ENCODE measurements around the gene PTGFRN. TPM values are rescaled to one million over a fixed set of nuclear protein-coding genes. Genes with fewer than 3 reads are reported as not detected.
"Not testable (repeated sequence)": the region's sequence is repeated elsewhere in the genome, so short reads cannot be mapped to it uniquely, and the experiment has no call there.

PTGFRN gene
- total RNA-seq = 100 to 1,000 TPM in 1 of 2 donors, 10 to 100 TPM in 1; 99.4 to 153 TPM
- long read RNA-seq, donor 1, full-length matches to known transcripts = 6 of 26 reads
- long read RNA-seq, donor 1, partial matches to known transcripts = 6 of 26 reads
- long read RNA-seq, donor 1, other reads (novel, unspliced or antisense) = 14 of 26 reads
- long read RNA-seq, donor 2, full-length matches to known transcripts = 1 of 22 reads
- long read RNA-seq, donor 2, partial matches to known transcripts = 8 of 22 reads
- long read RNA-seq, donor 2, other reads (novel, unspliced or antisense) = 13 of 22 reads

- intact Hi-C loops (cut with DNase I) = loop anchor here in 1 of 2 donors (5.0 to 10.0 kb wide), 2 partner anchors 43 to 55 kb away; no protein-coding TSS in a partner anchor
- peak; percentile 93 for DNase-seq (ENCODE audit: low spot score)
Observed at GRCh38 chr1:116909512-116910378, at the start of gene PTGFRN. Gene PTGFRN, plus strand, starts transcription at chr1:116909916. Its CDS starts 288 bp downstream, at chr1:116910204.

- DNase-seq (ENCODE audit: low spot score); intact Hi-C loops (cut with DNase I): not testable (repeated sequence)
Observed at GRCh38 chr1:116860167-116860566, 49.5 kb upstream of the PTGFRN start.

GRCh38 chr1:116861137-116861536, 48.6 kb upstream of the PTGFRN start:
- DNase-seq (ENCODE audit: low spot score) = no peak
- intact Hi-C loops (cut with DNase I) = no loop called here

- intact Hi-C loops (cut with DNase I); DNase-seq (ENCODE audit: low spot score): not testable (repeated sequence)
Observed at GRCh38 chr1:116863031-116863430, 46.7 kb upstream of the PTGFRN start.

- intact Hi-C loops (cut with DNase I); DNase-seq (ENCODE audit: low spot score): not testable (repeated sequence)
Observed at GRCh38 chr1:116866478-116866877, 43.2 kb upstream of the PTGFRN start.

GRCh38 chr1:116868385-116868784, 41.3 kb upstream of the PTGFRN start:
- intact Hi-C loops (cut with DNase I) = no loop called here
- no peak for DNase-seq (ENCODE audit: low spot score)

- DNase-seq (ENCODE audit: low spot score) = no peak
- intact Hi-C loops (cut with DNase I) = loop anchor here (1.0 to 10.0 kb wide), 2 partner anchors 39 to 115 kb away; no protein-coding TSS in a partner anchor
Observed at GRCh38 chr1:116869611-116870010, 40.1 kb upstream of the PTGFRN start.

GRCh38 chr1:116870300-116870699, 39.4 kb upstream of the PTGFRN start:
- intact Hi-C loops (cut with DNase I) = loop anchor here (1.0 to 10.0 kb wide), 2 partner anchors 38 to 115 kb away; no protein-coding TSS in a partner anchor
- DNase-seq (ENCODE audit: low spot score) = no peak

GRCh38 chr1:116871779-116872146, 38.0 kb upstream of the PTGFRN start:
- intact Hi-C loops (cut with DNase I) = loop anchor here in 1 of 2 donors (10.0 kb wide), 1 partner anchor 113 kb away; no protein-coding TSS in a partner anchor
- DNase-seq (ENCODE audit: low spot score) = no peak

- intact Hi-C loops (cut with DNase I) = loop anchor here in 1 of 2 donors (10.0 kb wide), 1 partner anchor 111 kb away; no protein-coding TSS in a partner anchor
- no peak for DNase-seq (ENCODE audit: low spot score)
Observed at GRCh38 chr1:116873680-116874271, 35.9 kb upstream of the PTGFRN start.

- intact Hi-C loops (cut with DNase I) = loop anchor here in 1 of 2 donors (10.0 kb wide), 1 partner anchor 110 kb away; no protein-coding TSS in a partner anchor
- DNase-seq (ENCODE audit: low spot score) = no peak
Observed at GRCh38 chr1:116874733-116875249, 34.9 kb upstream of the PTGFRN start.

GRCh38 chr1:116875391-116875790, 34.3 kb upstream of the PTGFRN start:
- intact Hi-C loops (cut with DNase I) = loop anchor here in 1 of 2 donors (10.0 kb wide), 1 partner anchor 109 kb away; no protein-coding TSS in a partner anchor
- DNase-seq (ENCODE audit: low spot score) = no peak

- DNase-seq (ENCODE audit: low spot score) = not testable (repeated sequence)
- intact Hi-C loops (cut with DNase I) = loop anchor here in 1 of 2 donors (10.0 kb wide), 1 partner anchor 109 kb away; no protein-coding TSS in a partner anchor
Observed at GRCh38 chr1:116875946-116876345, 33.8 kb upstream of the PTGFRN start.

- no peak for DNase-seq (ENCODE audit: low spot score)
- intact Hi-C loops (cut with DNase I) = loop anchor here in 1 of 2 donors (10.0 kb wide), 1 partner anchor 108 kb away; no protein-coding TSS in a partner anchor
Observed at GRCh38 chr1:116877141-116877818, 32.4 kb upstream of the PTGFRN start.

- intact Hi-C loops (cut with DNase I) = loop anchor here in 1 of 2 donors (10.0 kb wide), 1 partner anchor 106 kb away; no protein-coding TSS in a partner anchor
- DNase-seq (ENCODE audit: low spot score) = no peak
Observed at GRCh38 chr1:116878804-116879477, 30.8 kb upstream of the PTGFRN start.

GRCh38 chr1:116879478-116880133, 30.1 kb upstream of the PTGFRN start:
- DNase-seq (ENCODE audit: low spot score) = no peak
- intact Hi-C loops (cut with DNase I) = loop anchor here in 1 of 2 donors (10.0 kb wide), 1 partner anchor 105 kb away; no protein-coding TSS in a partner anchor

GRCh38 chr1:116880917-116881316, 28.8 kb upstream of the PTGFRN start:
- no peak for DNase-seq (ENCODE audit: low spot score)
- intact Hi-C loops (cut with DNase I) = no loop called here

All from posterior vena cava (tissue), 2 donors.